HG03095 (cell line): ENCODE data around the gene CTF1.
"Not testable (repeated sequence)": the region's sequence is repeated elsewhere in the genome, so short reads cannot be mapped to it uniquely, and the experiment has no call there.

Source experiments
- ATAC-seq: cut with Tn5 transposase; IDR thresholded peaks from one replicate; pipeline ENCODE4 v1.9.1; 2021; ENCODE audit warnings: moderate library complexity; ENCODE audit not compliant: unreplicated experiment

Gene CTF1

GRCh38 chr16:30928390-30928789 is 32.0 kb downstream of the CTF1 start:
- ATAC-seq, result no peak

DNA sequence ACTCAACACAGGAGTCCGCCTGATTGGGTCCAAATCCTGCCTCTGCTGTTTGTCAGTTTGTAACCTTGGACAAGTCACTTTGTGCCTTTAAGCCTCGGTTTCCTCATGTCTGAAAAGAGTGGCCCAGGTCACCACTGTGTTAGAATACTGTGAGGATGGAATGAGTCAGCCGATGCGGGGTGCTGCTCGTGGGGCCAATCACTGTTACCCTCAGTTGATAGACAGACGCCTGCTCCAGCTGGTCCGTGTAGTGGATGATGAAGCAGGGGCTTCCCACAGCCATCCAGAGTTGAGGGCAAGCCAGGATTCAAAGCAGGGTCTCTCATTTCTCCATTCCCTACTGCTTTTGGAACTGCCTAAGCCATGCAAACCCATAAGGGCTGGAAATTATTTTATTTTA is 32.8 kb downstream of the CTF1 start:
- ATAC-seq, result no peak

DNA sequence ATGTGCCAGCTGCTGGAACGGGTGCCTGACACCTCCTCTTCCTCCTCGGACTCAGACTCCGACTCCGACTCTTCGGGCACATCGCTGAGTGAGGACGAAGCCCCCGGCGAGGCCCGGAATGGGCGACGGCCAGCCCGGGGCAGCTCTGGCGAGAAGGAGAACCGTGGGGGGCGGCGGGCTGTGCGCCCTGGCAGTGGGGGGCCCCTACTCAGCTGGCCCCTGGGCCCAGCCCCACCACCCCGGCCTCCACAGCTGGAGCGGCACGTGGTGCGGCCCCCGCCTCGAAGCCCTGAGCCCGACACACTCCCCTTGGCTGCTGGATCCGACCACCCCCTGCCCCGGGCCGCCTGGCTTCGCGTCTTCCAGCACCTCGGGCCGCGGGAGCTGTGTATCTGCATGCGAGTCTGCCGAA is 33.8 kb downstream of the CTF1 start:
- no peak for ATAC-seq

DNA sequence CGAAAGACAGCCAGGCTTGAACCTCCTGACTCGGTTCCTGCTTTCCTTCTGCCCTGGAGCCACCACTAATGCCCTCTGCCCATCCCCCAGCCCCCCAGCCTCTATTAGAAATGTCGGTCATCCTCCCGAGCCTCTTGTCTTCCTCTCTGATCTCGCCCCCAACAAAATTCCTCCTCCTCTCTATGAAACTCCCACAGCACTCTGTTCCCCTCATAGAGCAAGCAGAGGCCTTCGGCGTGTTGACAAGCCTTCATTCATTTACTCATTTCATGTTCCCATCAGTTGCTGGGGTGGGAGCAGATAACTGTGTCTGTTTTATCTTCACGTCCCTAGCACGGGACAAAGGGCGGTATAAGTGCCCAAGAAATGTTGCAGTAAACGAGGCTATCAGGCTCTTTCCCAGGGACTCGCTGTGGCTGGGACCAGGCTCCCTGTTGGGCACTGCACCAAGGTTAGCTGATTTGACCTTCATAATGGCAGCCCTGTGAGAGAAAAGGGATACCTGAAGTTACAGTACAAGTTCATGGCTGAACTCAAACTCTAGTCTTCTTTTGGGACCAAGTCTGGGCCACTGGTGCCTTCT is 34.7 kb downstream of the CTF1 start:
- ATAC-seq, result no peak

GRCh38 chr16:30934827-30935557 is 38.6 kb downstream of the CTF1 start:
- ATAC-seq, result no peak

DNA sequence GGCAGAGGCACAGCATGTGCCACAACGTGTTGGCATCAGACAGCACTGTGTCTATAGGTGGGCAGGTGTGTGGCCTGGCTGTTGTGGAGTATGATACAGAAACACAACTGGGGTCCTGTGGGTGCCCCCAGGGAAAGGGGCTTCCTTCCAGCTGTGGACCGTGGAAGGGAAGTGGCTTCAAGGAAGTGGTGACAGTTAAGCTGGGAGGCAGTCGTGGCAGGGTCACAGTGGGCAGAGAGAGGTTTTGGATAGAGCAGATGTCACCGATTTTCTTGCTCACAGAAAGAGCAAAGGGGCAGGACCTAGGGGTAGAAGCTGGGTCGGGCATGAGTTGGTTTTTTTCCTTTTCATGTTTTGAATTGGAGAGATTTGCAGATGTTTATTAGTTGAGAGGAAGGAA is 41.3 kb downstream of the CTF1 start:
- no peak for ATAC-seq

- not testable (repeated sequence) for ATAC-seq
Measured at GRCh38 chr16:30939571-30939970, 43.2 kb downstream of the CTF1 start.

- ATAC-seq, result peak; percentile 72
Measured at GRCh38 chr16:30941600-30942425, 45.4 kb downstream of the CTF1 start.

DNA sequence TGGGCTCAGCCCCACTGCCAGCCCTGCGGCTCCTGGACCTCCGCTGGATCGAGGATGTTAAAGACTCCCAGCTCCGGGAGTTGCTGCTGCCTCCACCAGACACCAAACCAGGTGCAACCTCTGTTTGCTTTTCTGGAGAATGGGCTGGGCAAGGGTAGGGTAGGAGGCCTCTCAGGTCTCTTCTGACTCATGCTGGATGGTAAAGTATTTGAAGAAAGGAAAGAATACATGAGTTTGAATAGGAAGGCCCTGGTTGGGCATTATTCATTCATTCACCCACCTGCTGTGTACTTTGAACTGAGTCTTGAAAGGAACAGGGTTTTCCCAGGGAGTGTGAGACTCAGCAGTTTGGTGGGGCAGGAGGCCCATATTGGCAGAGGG is 46.0 kb downstream of the CTF1 start:
- no peak for ATAC-seq

DNA sequence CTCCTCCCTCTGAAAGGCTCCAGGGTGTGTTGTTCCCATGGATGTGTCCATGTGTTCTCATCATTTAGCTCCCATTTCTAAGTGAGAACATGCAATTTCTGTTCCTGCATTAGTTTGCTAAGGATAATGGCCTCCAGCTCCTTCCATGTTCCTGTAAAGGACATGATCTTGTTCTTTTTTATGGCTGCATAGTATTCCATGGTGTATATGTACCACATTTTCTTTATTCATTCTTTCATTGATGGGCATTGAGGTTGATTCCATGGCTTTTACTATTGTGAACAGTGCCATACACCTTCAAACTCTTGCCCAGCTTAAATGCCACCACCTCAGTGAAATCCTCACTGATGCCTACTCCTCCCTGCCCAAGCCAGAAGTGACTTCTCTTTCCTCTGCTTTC is 47.9 kb downstream of the CTF1 start:
- ATAC-seq, result no peak

DNA sequence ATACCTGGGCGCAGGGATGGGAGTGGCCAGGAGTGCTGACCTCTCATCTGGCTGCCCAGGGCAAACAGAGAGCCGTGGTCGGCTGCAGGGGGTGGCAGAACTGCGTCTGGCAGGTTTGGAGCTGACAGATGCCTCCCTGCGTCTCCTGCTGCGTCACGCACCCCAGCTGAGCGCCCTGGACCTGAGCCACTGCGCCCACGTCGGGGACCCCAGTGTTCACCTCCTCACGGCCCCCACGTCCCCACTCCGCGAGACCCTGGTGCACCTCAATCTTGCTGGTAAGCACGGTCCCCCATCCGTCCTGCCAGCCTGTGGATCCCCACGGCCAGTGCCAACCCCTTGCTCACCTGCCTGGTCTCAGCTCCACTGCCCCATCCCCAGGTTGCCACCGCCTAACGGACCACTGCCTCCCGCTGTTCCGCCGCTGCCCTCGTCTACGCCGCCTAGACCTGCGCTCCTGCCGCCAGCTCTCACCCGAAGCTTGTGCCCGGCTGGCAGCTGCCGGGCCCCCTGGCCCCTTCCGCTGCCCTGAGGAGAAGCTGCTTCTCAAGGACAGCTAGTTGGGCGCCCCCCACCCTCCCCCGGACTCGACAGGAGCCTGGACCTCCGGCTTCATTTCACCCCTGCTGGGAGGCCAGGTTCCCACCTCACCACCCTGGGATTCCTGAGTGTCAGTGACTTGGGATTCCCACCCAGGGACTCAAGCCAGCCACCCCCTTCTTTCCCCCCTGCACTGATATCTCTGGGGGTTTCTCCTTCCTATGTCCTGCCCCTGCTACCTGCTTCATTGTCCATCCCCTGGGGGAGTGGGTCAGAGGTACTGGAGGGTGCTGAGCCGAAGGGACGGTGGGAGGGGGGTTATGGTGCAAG is 50.5 kb downstream of the CTF1 start:
- no peak for ATAC-seq

DNA sequence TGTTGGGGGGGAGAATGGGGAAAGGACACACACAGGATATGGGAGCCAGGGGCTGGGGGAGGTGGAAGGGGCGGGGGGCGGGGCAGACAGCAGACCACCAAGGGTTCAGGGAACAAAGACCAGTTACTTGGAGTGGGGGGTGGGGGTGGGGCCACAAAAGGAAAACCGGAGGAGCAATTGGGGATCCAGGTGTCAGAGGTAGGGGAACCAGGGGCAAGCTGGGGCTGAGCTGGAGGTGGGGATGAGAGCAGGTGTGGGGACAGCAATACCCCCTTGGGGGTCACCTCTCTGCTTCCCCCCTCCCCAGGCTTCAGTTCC is 51.1 kb downstream of the CTF1 start:
- ATAC-seq, result no peak

- ATAC-seq, result no peak
Measured at GRCh38 chr16:30947859-30948666, 51.6 kb downstream of the CTF1 start.

DNA sequence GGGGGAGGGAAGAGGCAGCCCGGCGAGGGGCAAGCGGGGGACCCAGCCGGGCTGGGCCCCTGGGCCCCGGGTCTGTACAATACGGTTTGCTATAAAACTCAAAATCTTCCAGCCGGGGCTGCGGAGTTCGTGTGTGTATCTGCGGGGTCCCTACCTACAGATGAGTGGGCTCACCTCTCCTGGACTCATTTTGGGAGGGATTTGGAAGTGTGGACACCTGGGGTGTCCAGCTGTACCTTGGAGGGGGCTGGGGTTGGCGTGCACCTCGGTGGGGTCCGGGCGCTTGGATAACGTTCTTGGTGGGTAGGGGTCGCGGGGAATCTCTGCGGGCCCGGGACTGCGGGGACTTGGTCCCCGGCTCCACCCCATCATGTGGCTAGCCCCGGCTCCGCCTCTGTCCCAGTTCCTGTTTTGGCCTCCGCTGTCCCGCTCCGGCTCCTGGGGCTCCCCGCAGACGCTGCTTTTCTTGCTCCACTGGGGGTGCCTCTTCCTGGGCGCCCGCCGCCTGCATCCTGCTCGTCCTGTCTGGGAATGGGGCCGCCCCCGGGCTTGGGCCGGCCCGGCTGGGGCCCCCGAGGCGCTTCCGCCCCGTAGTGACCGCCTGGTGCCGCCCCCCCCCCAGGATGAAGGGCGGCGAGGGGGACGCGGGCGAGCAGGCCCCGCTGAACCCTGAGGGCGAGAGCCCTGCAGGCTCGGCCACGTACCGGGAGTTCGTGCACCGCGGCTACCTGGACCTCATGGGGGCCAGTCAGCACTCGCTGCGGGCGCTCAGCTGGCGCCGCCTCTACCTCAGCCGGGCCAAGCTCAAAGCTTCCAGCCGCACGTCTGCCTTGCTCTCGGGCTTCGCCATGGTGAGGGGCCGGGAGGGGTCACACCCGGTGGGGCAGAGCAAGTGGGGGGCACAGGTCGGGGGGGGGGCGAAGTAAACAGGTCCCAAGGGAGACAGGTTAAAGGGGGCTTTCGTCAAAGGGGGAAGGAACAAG is 52.5 kb downstream of the CTF1 start, which contains the start of gene ORAI3:
Gene ORAI3, plus strand, starts transcription at position 402 of the 983 bp plus-strand sequence. Its CDS starts 222 bp downstream, at position 624.
- peak; percentile 59 for ATAC-seq

DNA sequence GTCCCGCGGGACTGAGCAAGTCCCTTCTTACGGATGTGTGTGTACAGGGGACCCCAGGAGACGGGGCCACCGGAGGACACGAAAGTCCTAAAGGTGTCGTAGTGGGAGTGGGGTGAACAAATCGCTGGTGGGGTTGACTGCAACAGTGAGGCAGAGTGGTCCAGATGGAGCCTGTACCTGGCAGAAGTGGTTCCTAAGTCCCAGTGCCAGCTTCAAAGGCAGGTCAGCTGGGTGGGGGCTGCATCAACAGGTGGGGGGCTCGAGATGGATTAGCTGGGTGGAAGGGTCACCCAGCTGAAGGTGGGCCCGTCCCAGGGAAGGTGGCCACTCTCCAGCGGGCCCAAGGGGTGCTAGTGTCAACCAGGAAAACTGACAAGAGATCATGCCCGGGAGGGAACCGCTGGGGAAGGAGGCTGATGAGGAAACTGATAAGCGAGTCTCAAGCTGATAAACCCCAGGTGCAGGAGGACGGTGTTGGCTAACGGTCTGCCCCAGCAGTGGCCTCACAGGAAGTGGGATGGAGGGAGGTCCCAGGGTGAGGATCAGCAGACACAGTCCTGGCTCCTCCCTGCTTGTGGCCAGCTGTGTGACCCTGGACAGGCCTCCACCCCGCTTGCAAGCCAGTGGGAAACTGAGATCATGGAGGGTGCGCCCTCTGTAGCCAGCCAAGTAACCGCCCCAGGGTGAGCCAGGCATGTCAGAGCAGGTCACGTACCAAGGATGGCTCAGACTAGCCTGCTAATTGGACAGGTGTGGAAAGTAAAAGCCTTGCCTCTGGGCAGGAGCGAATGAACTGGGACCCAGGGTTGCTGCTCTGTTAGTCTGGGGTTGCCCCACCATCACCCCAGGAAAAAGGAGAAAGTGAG is 53.5 kb downstream of the CTF1 start:
- peak; percentile 52 for ATAC-seq

GRCh38 chr16:30950516-30951065 is 54.2 kb downstream of the CTF1 start:
- ATAC-seq, result no peak

- no peak for ATAC-seq
Measured at GRCh38 chr16:30951193-30951592, 54.8 kb downstream of the CTF1 start.

- no peak for ATAC-seq
Measured at GRCh38 chr16:30951750-30952149, 55.3 kb downstream of the CTF1 start.
